H1 (cell line): Measurements from ENCODE around the gene NUDT2. TPM values are rescaled to one million over a fixed set of nuclear protein-coding genes. Genes with fewer than 3 reads are reported as not detected.

Experiments
- CTCF ChIA-PET: fragments of 300-600 bp; sonication (Branson Sonifier 250); formaldehyde crosslinking; loops from one replicate; lab custom pipeline; 2021; ENCODE audit not compliant: partially characterized antibody; lab: Charles Lee
- POLR2A ChIA-PET: fragments of 300-600 bp; sonication (Branson Sonifier 250); formaldehyde crosslinking; loops from one replicate; lab custom pipeline; 2021; ENCODE audit warnings: inconsistent platforms; ENCODE audit not compliant: partially characterized antibody; lab: Charles Lee
- DNase-seq, 2 experiments: peaks; one replicate each; pipeline versions ENCODE4 v3.0.0 to v3.0.0-alpha.2; 2010 to 2022; ENCODE audit warnings: low spot score in 2 of 2, low read depth in 1 of 2, mixed read lengths in 1 of 2
- FAIRE-seq: peaks from 2 replicates; lab custom pipeline; 2011; peaks lifted over from hg19 to GRCh38; lab: Jason Lieb, UNC
- H2AFZ ChIP-seq: 2 replicates; pipeline ENCODE4 v1.8.1; 2012; ENCODE audit warnings: low read length, inconsistent platforms
- H2AK5ac ChIP-seq: 2 replicates; pipeline ENCODE4 v1.6.1; 2013; ENCODE audit warnings: low read depth, low read length
- H2BK120ac ChIP-seq: replicated peaks from 2 replicates; pipeline ENCODE3; 2013; ENCODE audit warnings: low read depth, low read length, inconsistent platforms
- H2BK12ac ChIP-seq: 2 replicates; pipeline ENCODE4 v1.6.1; 2013; ENCODE audit warnings: low read depth, low read length
- H2BK15ac ChIP-seq: 2 replicates; pipeline ENCODE4 v1.6.1; 2013; ENCODE audit warnings: low read length
- H2BK20ac ChIP-seq: 2 replicates; pipeline ENCODE4 v1.6.1; 2013; ENCODE audit warnings: low read length
- H2BK5ac ChIP-seq: 2 replicates; pipeline ENCODE4 v1.6.1; 2013; ENCODE audit warnings: low read depth, low read length
- H3K14ac ChIP-seq: 2 replicates; pipeline ENCODE4 v1.6.1; 2013; ENCODE audit warnings: inconsistent platforms; ENCODE audit not compliant: insufficient read length
- H3K18ac ChIP-seq: 2 replicates; pipeline ENCODE4 v1.6.1; 2013; ENCODE audit warnings: low read length; ENCODE audit errors: extremely low read depth
- H3K23ac ChIP-seq: 2 replicates; pipeline ENCODE4 v1.6.1; 2013; ENCODE audit warnings: inconsistent platforms; ENCODE audit not compliant: insufficient read length
- H3K23me2 ChIP-seq: 2 replicates; pipeline ENCODE4 v1.6.1; 2013; ENCODE audit warnings: low read depth, low read length
- H3K27ac ChIP-seq: 2 replicates; pipeline ENCODE4 v1.6.1; 2011; ENCODE audit warnings: low read depth, low read length, inconsistent platforms
- H3K27me3 ChIP-seq, 4 experiments: replicated peaks in 1 of 4; 1 replicate in 1 of 4; 2 replicates in 3 of 4; pipeline versions ENCODE4 v1.6.1 to v1.8.1; 2011 to 2013; ENCODE audit warnings: low read length in 3 of 4, mild to moderate bottlenecking in 3 of 4, inconsistent platforms in 2 of 4, mixed read lengths in 2 of 4, moderate library complexity in 1 of 4; ENCODE audit not compliant: control insufficient read depth in 3 of 4, insufficient read depth in 3 of 4; ENCODE audit errors: extremely low read depth in 1 of 4
- H3K36me3 ChIP-seq, 4 experiments: 2 replicates each; pipeline versions ENCODE4 v1.6.1 to v1.8.1; 2011 to 2013; ENCODE audit warnings: mild to moderate bottlenecking in 4 of 4, low read length in 3 of 4, moderate library complexity in 2 of 4, control low read depth in 1 of 4, inconsistent platforms in 1 of 4; ENCODE audit not compliant: insufficient read depth in 4 of 4, control insufficient read depth in 2 of 4
- H3K4ac ChIP-seq: replicated peaks from 2 replicates; pipeline ENCODE3; 2013; ENCODE audit warnings: low read length, low read depth, mixed read lengths, inconsistent platforms; ENCODE audit not compliant: insufficient read length
- H3K4me1 ChIP-seq, 4 experiments: replicated peaks in 1 of 4; 1 replicate in 1 of 4; 2 replicates in 3 of 4; pipeline versions ENCODE4 v1.6.1 to v1.8.1; 2011 to 2013; ENCODE audit warnings: low read length in 3 of 4, inconsistent platforms in 2 of 4, mixed read lengths in 1 of 4; ENCODE audit not compliant: insufficient read depth in 4 of 4, control insufficient read depth in 3 of 4
- H3K4me2 ChIP-seq, 2 experiments: 2 replicates each; pipeline versions ENCODE4 v1.6.1 to v1.8.1; 2011 to 2013; ENCODE audit warnings: low read depth in 2 of 2, low read length in 2 of 2, control low read depth in 1 of 2, inconsistent platforms in 1 of 2, mild to moderate bottlenecking in 1 of 2; ENCODE audit not compliant: insufficient read depth in 1 of 2
- H3K4me3 ChIP-seq, 4 experiments: fragments of 200-600, 300-600 bp in 1 of 4; sonication (generic), shearing (Covaris generic), sonication (Bioruptor Twin) in 1 of 4; 2 replicates each; pipeline versions ENCODE4 v1.5.1 to v1.8.1; 2011 to 2016; ENCODE audit warnings: low read length in 4 of 4, low read depth in 3 of 4, control low read depth in 2 of 4, inconsistent platforms in 2 of 4, mild to moderate bottlenecking in 2 of 4, mixed read lengths in 1 of 4, moderate library complexity in 1 of 4; ENCODE audit not compliant: insufficient read depth in 2 of 4; ENCODE audit errors: extremely low read depth in 1 of 4
- H3K56ac ChIP-seq: replicated peaks from 2 replicates; pipeline ENCODE3; 2013; ENCODE audit warnings: low read depth, mild to moderate bottlenecking, mixed read lengths, low read length, inconsistent platforms; ENCODE audit not compliant: insufficient read length
- H3K79me1 ChIP-seq: 2 replicates; pipeline ENCODE4 v1.6.1; 2013; ENCODE audit warnings: low read depth, low read length, control low read depth
- H3K79me2 ChIP-seq, 2 experiments: 2 replicates each; pipeline versions ENCODE4 v1.6.1 to v1.8.1; 2012 to 2013; ENCODE audit warnings: low read length in 2 of 2, mild to moderate bottlenecking in 2 of 2, inconsistent platforms in 1 of 2; ENCODE audit not compliant: insufficient read depth in 2 of 2, control insufficient read depth in 1 of 2
- H3K9ac ChIP-seq, 4 experiments: replicated peaks in 1 of 4; 1 replicate in 1 of 4; 2 replicates in 3 of 4; pipeline versions ENCODE4 v1.6.1 to v1.8.1; 2011 to 2013; ENCODE audit warnings: low read depth in 3 of 4, low read length in 3 of 4, control low read depth in 2 of 4, mild to moderate bottlenecking in 2 of 4, moderate library complexity in 2 of 4, inconsistent platforms in 1 of 4; ENCODE audit errors: extremely low read depth in 1 of 4
- H3K9me3 ChIP-seq, 2 experiments: 2 replicates each; pipeline versions ENCODE4 v1.6.1 to v1.8.1; 2012 to 2013; ENCODE audit warnings: mild to moderate bottlenecking in 2 of 2, moderate library complexity in 2 of 2, control low read depth in 1 of 2, inconsistent platforms in 1 of 2, low read depth in 1 of 2, low read length in 1 of 2, mixed read lengths in 1 of 2; ENCODE audit not compliant: insufficient read depth in 2 of 2
- H4K20me1 ChIP-seq, 2 experiments: replicated peaks in 1 of 2; 2 replicates each; pipeline versions ENCODE3 to v1.8.1; 2011 to 2013; ENCODE audit warnings: inconsistent platforms in 2 of 2, low read length in 2 of 2, mild to moderate bottlenecking in 1 of 2; ENCODE audit not compliant: insufficient read depth in 2 of 2, control insufficient read depth in 1 of 2
- H4K5ac ChIP-seq: 2 replicates; pipeline ENCODE4 v1.6.1; 2013; ENCODE audit warnings: low read length, low read depth, mixed read lengths, inconsistent platforms; ENCODE audit not compliant: insufficient read length
- H4K8ac ChIP-seq: 2 replicates; pipeline ENCODE4 v1.8.0; 2013; ENCODE audit warnings: mild to moderate bottlenecking, moderate library complexity, low read length, inconsistent platforms; ENCODE audit not compliant: insufficient read depth; ENCODE audit errors: extremely low read depth
- H4K91ac ChIP-seq: replicated peaks from 2 replicates; pipeline ENCODE3; 2013; ENCODE audit warnings: low read length, mixed read lengths, inconsistent platforms; ENCODE audit not compliant: insufficient read length
- CBX5 ChIP-seq: fragments of 300-800, 300-1000 bp; sonication (generic); IDR thresholded peaks from 2 replicates; pipeline ENCODE4 v1.7.1; 2016; ENCODE audit warnings: antibody characterized with exemption, low read length, low read depth
- CREB1 ChIP-seq: IDR thresholded peaks from 2 replicates; pipeline ENCODE4 v1.6.1; 2012; ENCODE audit warnings: inconsistent platforms
- CTBP2 ChIP-seq: IDR thresholded peaks from 2 replicates; pipeline ENCODE4 v1.7.0; 2011; ENCODE audit warnings: borderline replicate concordance, mild to moderate bottlenecking, moderate library complexity, mixed read lengths, low read length; ENCODE audit not compliant: insufficient read depth, insufficient read length
- JUN ChIP-seq: IDR thresholded peaks from 2 replicates; pipeline ENCODE4 v1.6.1; 2011; ENCODE audit warnings: low read depth, mild to moderate bottlenecking, improper control_type of control experiment, low read length
- RBBP5 ChIP-seq: IDR thresholded peaks from 2 replicates; pipeline ENCODE4 v1.7.1; 2012; ENCODE audit warnings: low read depth, mild to moderate bottlenecking, inconsistent platforms, low read length, moderate library complexity, borderline replicate concordance
- RNF2 ChIP-seq: fragments of 200-900, 300-1000 bp; sonication (generic); IDR thresholded peaks from 2 replicates; pipeline ENCODE4 v1.7.1; 2016; ENCODE audit warnings: borderline replicate concordance, low read depth, mild to moderate bottlenecking, antibody characterized with exemption, low read length; ENCODE audit not compliant: poor library complexity, severe bottlenecking; ENCODE audit errors: missing control alignments
- SIN3A ChIP-seq, 2 experiments: IDR thresholded peaks in 1 of 2; conservative IDR thresholded peaks in 1 of 2; 2 replicates each; pipeline ENCODE4 v1.6.1; 2011 to 2012; ENCODE audit warnings: low read length in 2 of 2, improper control_type of control experiment in 1 of 2, low read depth in 1 of 2, mild to moderate bottlenecking in 1 of 2
- SP4 ChIP-seq: IDR thresholded peaks from 2 replicates; pipeline ENCODE4 v1.6.1; 2012; ENCODE audit warnings: low read length, inconsistent platforms
- SRF ChIP-seq: IDR thresholded peaks from 2 replicates; pipeline ENCODE4 v1.6.1; 2011; ENCODE audit warnings: mild to moderate bottlenecking, low read depth, low read length, moderate library complexity
- SUZ12 ChIP-seq: fragments of 200-600 bp; sonication (generic); IDR thresholded peaks from 2 replicates; pipeline ENCODE4 v1.6.1; 2012; ENCODE audit warnings: mild to moderate bottlenecking, inconsistent platforms, low read length, moderate library complexity, mixed read lengths
- TBP ChIP-seq: IDR thresholded peaks from 2 replicates; pipeline ENCODE4 v1.6.1; 2011; ENCODE audit warnings: low read depth, low read length, improper control_type of control experiment
- YY1 ChIP-seq: IDR thresholded peaks from 2 replicates; pipeline ENCODE4 v1.6.1; 2011; ENCODE audit warnings: low read depth, mild to moderate bottlenecking, low read length
- ZNF274 ChIP-seq: IDR thresholded peaks from 2 replicates; pipeline ENCODE4 v1.7.0; 2012; ENCODE audit warnings: low read length, borderline replicate concordance; ENCODE audit errors: extremely low read depth
- WGBS, 2 experiments: shearing (Covaris generic) in 1 of 2; methylation state at CpG; one replicate each; pipeline versions ENCODE4 v1.1.6 to v1.1.7; 2013 to 2015; ENCODE audit warnings: low lambda C conversion rate in 2 of 2, mixed read lengths in 2 of 2, inconsistent platforms in 1 of 2, low coverage in 1 of 2, missing lambda C conversion rate in 1 of 2; ENCODE audit not compliant: insufficient replicate concordance in 2 of 2, insufficient coverage in 1 of 2, insufficient read length in 1 of 2; ENCODE audit errors: extremely low coverage in 1 of 2, missing lambda C conversion rate in 1 of 2; 5-methylcytosine and 5-hydroxymethylcytosine counted together
- polyA plus RNA-seq, 7 experiments: library from polyadenylated mRNA; depleted of rRNA in 3 of 7; stranded (reverse) in 5 of 7; unstranded in 2 of 7; fragments of >200 nt in 5 of 7; fragments of 200-250 nt in 2 of 7; gene quantifications; 1 replicate in 5 of 7; 2 replicates in 1 of 7; 4 replicates in 1 of 7; pipeline versions ENCODE4 v1.2.1 to v1.2.3, GENCODE V29; 2011 to 2013; ENCODE audit warnings: missing spikeins in 2 of 7, mixed read lengths in 2 of 7
- total RNA-seq: library from RNA; stranded (reverse); fragmentation: NEBNext Ultra II Directional; extraction: Animal tissue kit (Norgen Biotek cat#: 25700); gene quantifications from 2 replicates; pipeline ENCODE4 v1.2.1, GENCODE V29; 2021

The NUDT2 gene
- total and polyA plus RNA-seq, 2 of the 8 experiments (the other 6 are each of a cell fraction or from before 2014, with no cell fraction given): 16.7 to 23.7 TPM

DNA sequence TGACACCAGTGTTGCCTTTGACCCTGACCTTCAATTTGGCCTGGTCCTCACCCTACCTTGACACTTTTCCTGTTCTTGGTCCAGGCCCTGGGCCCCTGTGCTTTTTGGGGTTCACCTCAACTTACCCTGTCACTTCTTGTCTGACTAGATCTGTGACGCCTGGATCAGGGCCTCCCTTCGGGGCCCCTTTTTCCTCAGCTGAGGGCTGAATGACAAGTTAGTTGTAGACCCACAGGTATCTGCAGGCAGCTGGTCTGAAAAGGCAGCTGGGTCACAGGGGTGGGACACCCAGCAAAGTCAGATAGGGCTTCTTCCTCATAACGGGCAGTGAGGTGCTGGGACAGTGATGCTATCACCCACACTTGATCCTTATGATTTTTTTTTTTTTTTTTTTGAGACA lies 57.3 kb downstream of the NUDT2 start:
- Histone ChIP-seq H3K79me2 (no peaks in the 10 kb centered on the region), H3K18ac (no peak overlapping the region), H2BK12ac (no peak overlapping the region), H4K8ac (no peak overlapping the region), H4K91ac (no peak overlapping the region), H2AFZ (no peak overlapping the region), H3K4me3 (no peak overlapping the region), H2BK15ac (no peak overlapping the region), H3K23me2 (no peaks in the 10 kb centered on the region; the same call in 1 of the 2 replicates), H3K9me3 (no peaks in the 10 kb centered on the region), H3K36me3 (no peaks in the 10 kb centered on the region; a peak in 1 of 8 replicates), H2BK120ac (no peak overlapping the region), H4K20me1 (no peaks in the 10 kb centered on the region), H3K4ac (no peak overlapping the region), H3K14ac (no peak overlapping the region), H3K4me1 (peaks cover 0 to 2% (median under 1%) of the 10 kb centered on the region in 4 experiments; a peak in 3 of 7 replicates), H2AK5ac (no peak overlapping the region), H3K23ac (no peak overlapping the region), H3K4me2 (no peak overlapping the region), H2BK5ac (no peak overlapping the region), H3K9ac (no peak overlapping the region), H3K27me3 (peaks cover 2 to 12% (median 10%) of the 10 kb centered on the region in 4 experiments), H3K79me1 (no peaks in the 10 kb centered on the region), H2BK20ac (no peak overlapping the region), H3K27ac (no peak overlapping the region), H3K56ac (no peak overlapping the region), H4K5ac (no peak overlapping the region)
- no peak for FAIRE-seq
- 58% methylated on average over 2 of the region's 3 CpGs; no CpG with 5 or more reads in 1 of the 2 experiments for WGBS, 2 experiments
- DNase-seq: no peak
- ChIA-PET POLR2A (no interaction called here), CTCF (interaction anchor here (0.6 to 1.5 kb wide), 9 partner anchors 7 to 160 kb away, joined by 3 to 6 read pairs (median 3); no protein-coding TSS in a partner anchor)
- TF ChIP-seq JUN (no peak), CBX5 (no peak), TBP (no peak), RBBP5 (no peak), CTBP2 (no peak), SIN3A (conservative IDR thresholded peaks at IDR 0.05 in 1 of 2, IDR thresholded peaks at IDR 0.05 in 1 of 2; ENCODE audit: low read depth in 1 of 2, low read length in 2 of 2) (no peak), ZNF274 (no peak), RNF2 (no peak), YY1 (no peak), SRF (no peak), SUZ12 (no peak), CREB1 (no peak), SP4 (no peak)
